Prostate gland (tissue), 2 donors: ENCODE data around the gene ADAMTSL3. TPM values are rescaled to one million over a fixed set of nuclear protein-coding genes. Genes with fewer than 3 reads are reported as not detected.

ENCODE experiments used
- DNase-seq: peaks from one replicate; pipeline ENCODE4 v3.0.0-alpha.2; 2019; ENCODE audit warnings: low spot score
- H3K27ac ChIP-seq, 2 donors: fragments of 200-600 bp; sonication (generic); 2 replicates each; pipeline ENCODE4 v1.5.1; 2017 to 2019
- H3K27me3 ChIP-seq: fragments of 200-600 bp; sonication (generic); replicated peaks from 2 replicates; pipeline ENCODE4 v1.5.1; 2019; ENCODE audit not compliant: insufficient read depth
- H3K36me3 ChIP-seq, 2 donors: fragments of 200-600 bp; sonication (generic); 1 replicate in 1 of 2; 2 replicates in 1 of 2; pipeline versions ENCODE4 v1.5.1 to v1.8.1; 2017 to 2019
- H3K4me1 ChIP-seq: fragments of 200-600 bp; sonication (generic); replicated peaks from 2 replicates; pipeline ENCODE4 v1.5.1; 2019
- H3K4me3 ChIP-seq, 2 donors: fragments of 200-600 bp; sonication (generic); 2 replicates each; pipeline ENCODE4 v1.5.1; 2017 to 2019
- H3K9me3 ChIP-seq: fragments of 200-600 bp; sonication (generic); 2 replicates; pipeline ENCODE4 v1.5.1; 2017
- CTCF ChIP-seq, 4 experiments: fragments of 200-600 bp in 2 of 4; fragments of 450-650 bp in 2 of 4; sonication (generic) in 2 of 4; IDR thresholded peaks; 1 replicate in 3 of 4; 2 replicates in 1 of 4; pipeline ENCODE4 v1.5.1; 2016 to 2019; ENCODE audit warnings: antibody characterized with exemption in 4 of 4, mild to moderate bottlenecking in 2 of 4, moderate library complexity in 2 of 4
- POLR2A ChIP-seq: fragments of 450-650 bp; IDR thresholded peaks from one replicate; pipeline ENCODE4 v1.6.1; 2016; ENCODE audit warnings: antibody characterized with exemption, mild to moderate bottlenecking
- POLR2AphosphoS5 ChIP-seq: sonication (generic); formaldehyde crosslinking; IDR thresholded peaks from one replicate; pipeline ENCODE4 v1.6.1; 2017; ENCODE audit warnings: antibody characterized with exemption
- WGBS: methylation state at CpG from one replicate; pipeline ENCODE4 v1.1.5; 2018; 5-methylcytosine and 5-hydroxymethylcytosine counted together
- intact Hi-C: fragments of 100-400 bp; cut with DNase I; formaldehyde crosslinking; loops from one replicate; pipeline ENCODE4 v1.14.2; 2022
- total RNA-seq, 2 donors: library from RNA; depleted of rRNA; stranded (reverse); fragments of >200 nt; gene quantifications; one replicate each; pipeline ENCODE4 v1.1.0, GENCODE V29; 2016

ADAMTSL3 gene
- total RNA-seq, 2 donors from 2014 or later = 4.5 to 25.2 TPM

DNA sequence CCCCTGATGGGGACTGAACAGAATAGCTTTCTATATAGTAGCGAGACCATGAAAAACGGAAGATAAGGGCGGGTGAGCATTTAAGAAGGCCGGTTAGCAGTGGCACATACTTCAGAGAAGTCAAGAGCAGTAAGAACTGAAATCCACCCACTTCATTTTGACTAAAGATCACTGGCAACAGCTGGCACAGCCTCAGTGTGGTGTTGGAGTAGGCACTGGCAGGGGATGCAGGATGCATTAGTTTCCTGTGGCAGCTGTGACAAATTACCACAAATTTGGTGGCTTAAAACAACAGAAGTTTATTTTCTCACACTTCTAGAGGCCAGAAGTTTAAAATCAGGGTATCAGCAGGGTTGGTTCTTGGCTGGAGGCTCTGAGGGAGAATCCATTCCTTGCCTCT, 176.5 kb downstream of the ADAMTSL3 start:
- Histone ChIP-seq H3K27ac (no peak overlapping the region), H3K27me3 (no peaks in the 10 kb centered on the region), H3K9me3 (no peaks in the 10 kb centered on the region), H3K4me3 (no peak overlapping the region), H3K36me3 (no peaks in the 10 kb centered on the region), H3K4me1 (no peaks in the 10 kb centered on the region)
- 79% methylated on average over 4 of the region's 4 CpGs for WGBS
- DNase-seq = no peak
- TF ChIP-seq POLR2A = no peak
- TF ChIP-seq POLR2AphosphoS5 = no peak
- TF ChIP-seq CTCF (IDR thresholded peaks at IDR 0.05) = no peak
- intact Hi-C loops = no loop called here

DNA sequence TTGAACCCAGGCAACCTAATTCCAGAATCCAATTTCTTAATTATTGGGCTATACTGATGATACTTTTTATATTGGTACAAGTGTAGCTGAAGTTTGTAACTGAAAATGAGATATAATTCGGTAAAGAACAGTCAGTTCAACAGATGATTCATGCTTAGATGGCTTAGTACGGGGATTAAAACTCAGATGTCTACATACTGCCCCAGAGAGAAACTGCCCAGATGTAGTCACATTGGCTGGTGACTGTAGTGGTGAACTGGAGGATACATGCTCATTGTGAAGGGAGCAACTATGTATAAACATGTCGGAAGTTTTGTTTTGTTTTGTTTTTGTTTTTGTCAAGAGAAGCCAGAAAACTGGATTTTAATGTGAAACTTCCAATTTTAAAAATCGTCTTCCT, 179.6 kb downstream of the ADAMTSL3 start:
- DNase-seq = no peak
- TF ChIP-seq POLR2A (no peak), POLR2AphosphoS5 (no peak), CTCF (IDR thresholded peaks at IDR 0.05) (no peak)
- H3K36me3 ChIP-seq = no peaks in the 10 kb centered on the region
- H3K4me1 ChIP-seq = no peaks in the 10 kb centered on the region
- H3K9me3 ChIP-seq = no peaks in the 10 kb centered on the region
- no peaks in the 10 kb centered on the region for H3K27me3 ChIP-seq
- intact Hi-C loops = no loop called here
- no peak overlapping the region for H3K4me3 ChIP-seq
- H3K27ac ChIP-seq = no peak overlapping the region
- 95% methylated on average over 4 of the region's 4 CpGs for WGBS

DNA sequence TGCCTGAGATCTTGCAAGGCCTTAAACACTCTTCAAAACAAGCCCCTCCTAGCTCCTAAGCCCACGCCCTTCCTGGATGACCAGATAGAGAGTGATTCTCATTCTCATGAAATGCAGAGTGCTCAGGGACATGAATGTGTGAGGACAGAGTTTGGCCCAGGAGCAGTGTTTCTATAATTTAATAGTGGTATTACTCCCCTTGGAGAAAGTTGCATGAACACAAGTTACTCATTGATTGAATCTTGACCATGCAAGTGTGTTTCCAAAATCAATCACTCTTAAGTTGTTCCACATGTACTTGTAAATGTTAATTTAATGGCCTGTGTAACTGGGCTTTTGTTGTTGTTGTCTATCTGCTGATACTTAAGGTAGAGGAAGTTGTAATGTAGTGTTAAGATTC, 181.6 kb downstream of the ADAMTSL3 start:
- 100% methylated on average over 1 of the region's 1 CpG for WGBS
- Histone ChIP-seq H3K9me3 (no peaks in the 10 kb centered on the region), H3K4me3 (no peak overlapping the region), H3K27me3 (no peaks in the 10 kb centered on the region), H3K4me1 (no peaks in the 10 kb centered on the region), H3K27ac (no peak overlapping the region), H3K36me3 (no peaks in the 10 kb centered on the region)
- TF ChIP-seq POLR2A = no peak
- no peak for TF ChIP-seq CTCF (IDR thresholded peaks at IDR 0.05)
- no peak for TF ChIP-seq POLR2AphosphoS5
- no peak for DNase-seq
- intact Hi-C loops = no loop called here

DNA sequence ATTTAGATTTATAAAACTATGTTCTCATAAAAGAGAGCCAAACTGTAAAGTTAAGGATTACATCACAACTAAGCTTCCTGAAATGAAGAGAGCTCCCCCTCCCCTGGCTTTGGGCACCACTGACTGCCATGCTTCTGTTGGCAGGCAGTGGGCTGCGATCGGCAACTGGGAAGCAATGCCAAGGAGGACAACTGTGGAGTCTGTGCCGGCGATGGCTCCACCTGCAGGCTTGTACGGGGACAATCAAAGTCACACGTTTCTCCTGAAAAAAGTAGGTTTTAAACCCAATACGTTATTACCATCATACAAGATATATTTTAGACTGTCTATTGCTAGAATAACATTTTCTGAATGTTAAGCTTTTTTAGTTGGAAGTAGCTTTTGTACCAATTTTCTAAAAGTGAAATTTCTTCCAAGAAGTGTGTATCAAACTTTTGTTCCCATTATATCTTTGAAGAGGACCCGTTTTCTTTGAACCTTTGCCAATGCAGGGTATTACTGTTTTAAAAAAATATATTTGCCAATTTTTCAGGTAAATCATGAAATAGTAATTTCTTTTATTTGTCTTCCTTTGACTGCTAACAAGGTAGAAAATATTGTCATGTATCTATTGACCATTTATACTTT, 184.1 kb downstream of the ADAMTSL3 start:
- peak in 1 of 4 experiments; percentile 33 for TF ChIP-seq CTCF (IDR thresholded peaks at IDR 0.05)
- no peak for TF ChIP-seq POLR2AphosphoS5
- no peaks in the 10 kb centered on the region for H3K4me1 ChIP-seq
- 13% methylated on average over 8 of the region's 8 CpGs for WGBS
- H3K4me3 ChIP-seq = no peak overlapping the region
- intact Hi-C loops = no loop called here
- no peaks in the 10 kb centered on the region for H3K9me3 ChIP-seq
- DNase-seq = no peak
- H3K36me3 ChIP-seq = no peaks in the 10 kb centered on the region
- H3K27ac ChIP-seq = no peak overlapping the region
- no peaks in the 10 kb centered on the region for H3K27me3 ChIP-seq

DNA sequence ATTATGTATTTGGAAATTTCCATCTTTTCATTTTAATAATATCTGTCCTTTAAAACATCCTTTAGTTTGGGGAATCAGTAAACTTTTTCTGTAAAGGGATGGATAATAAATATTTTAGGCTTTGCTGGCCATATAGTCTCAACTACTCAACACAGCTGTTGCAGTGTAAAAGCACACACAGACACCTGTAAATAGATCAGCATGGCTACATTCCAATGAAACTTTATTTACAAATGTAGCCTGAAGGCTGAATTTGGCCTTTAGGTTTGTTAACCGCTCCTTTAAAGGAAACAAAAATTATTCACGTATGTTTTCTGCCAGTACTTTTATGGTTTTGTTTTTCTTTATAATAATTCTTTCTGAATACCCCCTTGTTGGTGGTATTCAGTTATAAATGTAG, 184.8 kb downstream of the ADAMTSL3 start:
- Histone ChIP-seq H3K36me3 (no peaks in the 10 kb centered on the region), H3K27ac (no peak overlapping the region), H3K4me3 (no peak overlapping the region), H3K27me3 (no peaks in the 10 kb centered on the region), H3K9me3 (no peaks in the 10 kb centered on the region), H3K4me1 (no peaks in the 10 kb centered on the region)
- no peak for TF ChIP-seq CTCF (IDR thresholded peaks at IDR 0.05)
- TF ChIP-seq POLR2A = no peak
- TF ChIP-seq POLR2AphosphoS5 = no peak
- no peak for DNase-seq
- WGBS = 33% methylated on average over 2 of the region's 2 CpGs
- intact Hi-C loops = no loop called here
